ENCODE measurements around the gene KLHL29.

DNA sequence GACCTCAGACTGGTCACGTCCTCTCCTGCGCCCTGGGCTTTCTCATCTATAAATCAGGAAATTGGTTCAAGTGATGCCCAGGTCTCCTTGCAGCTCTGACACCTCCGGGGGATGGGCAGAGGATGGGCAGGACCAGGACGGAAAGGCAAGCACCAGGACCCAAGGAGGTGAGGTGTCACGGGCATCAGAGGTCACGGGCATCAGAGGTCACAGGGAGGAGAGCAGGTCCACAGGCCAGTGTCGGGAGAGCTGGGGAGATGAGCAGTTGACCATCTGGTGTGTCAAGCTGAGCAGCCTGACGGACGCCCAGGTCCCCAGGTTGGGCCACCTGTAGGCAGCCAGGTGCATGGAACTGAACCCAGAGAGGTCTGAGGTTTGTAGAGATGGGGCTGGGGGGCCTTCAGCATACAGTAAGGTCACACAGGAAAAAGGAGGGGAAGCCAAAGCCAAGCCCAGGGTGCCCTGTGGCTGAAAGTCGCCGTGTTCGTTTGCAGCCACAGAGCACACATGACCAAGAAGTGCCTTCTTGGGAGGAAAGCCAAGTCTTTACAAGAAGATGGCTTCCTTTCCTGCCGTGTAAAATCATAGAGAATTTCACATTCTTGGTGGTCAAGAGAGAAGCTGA, 301.5 kb downstream of the KLHL29 start:
- TF ChIP-seq, protein P1, sequence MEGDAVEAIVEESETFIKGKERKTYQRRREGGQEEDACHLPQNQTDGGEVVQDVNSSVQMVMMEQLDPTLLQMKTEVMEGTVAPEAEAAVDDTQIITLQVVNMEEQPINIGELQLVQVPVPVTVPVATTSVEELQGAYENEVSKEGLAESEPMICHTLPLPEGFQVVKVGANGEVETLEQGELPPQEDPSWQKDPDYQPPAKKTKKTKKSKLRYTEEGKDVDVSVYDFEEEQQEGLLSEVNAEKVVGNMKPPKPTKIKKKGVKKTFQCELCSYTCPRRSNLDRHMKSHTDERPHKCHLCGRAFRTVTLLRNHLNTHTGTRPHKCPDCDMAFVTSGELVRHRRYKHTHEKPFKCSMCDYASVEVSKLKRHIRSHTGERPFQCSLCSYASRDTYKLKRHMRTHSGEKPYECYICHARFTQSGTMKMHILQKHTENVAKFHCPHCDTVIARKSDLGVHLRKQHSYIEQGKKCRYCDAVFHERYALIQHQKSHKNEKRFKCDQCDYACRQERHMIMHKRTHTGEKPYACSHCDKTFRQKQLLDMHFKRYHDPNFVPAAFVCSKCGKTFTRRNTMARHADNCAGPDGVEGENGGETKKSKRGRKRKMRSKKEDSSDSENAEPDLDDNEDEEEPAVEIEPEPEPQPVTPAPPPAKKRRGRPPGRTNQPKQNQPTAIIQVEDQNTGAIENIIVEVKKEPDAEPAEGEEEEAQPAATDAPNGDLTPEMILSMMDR (IDR thresholded peaks at IDR 0.05; ENCODE audit: insufficient read depth, low read depth, low read length) = no peak
- TF ChIP-seq EZH2 (IDR thresholded peaks at IDR 0.05; ENCODE audit: insufficient read depth, low read length) = no peak
